Hypothalamus (tissue), 51 donors: Measurements from ENCODE around the gene PDZRN4.
"Not testable (repeated sequence)": the region's sequence is repeated elsewhere in the genome, so short reads cannot be mapped to it uniquely, and the experiment has no call there.

Experiments used
- DNase-seq, 51 donors: peaks; one replicate each; lab custom pipeline; 2025; lab: John Stamatoyannopoulos, UW

The PDZRN4 gene

GRCh38 chr12:41606468-41607445 is 418.6 kb downstream of the PDZRN4 start:
- no peak for DNase-seq

DNA sequence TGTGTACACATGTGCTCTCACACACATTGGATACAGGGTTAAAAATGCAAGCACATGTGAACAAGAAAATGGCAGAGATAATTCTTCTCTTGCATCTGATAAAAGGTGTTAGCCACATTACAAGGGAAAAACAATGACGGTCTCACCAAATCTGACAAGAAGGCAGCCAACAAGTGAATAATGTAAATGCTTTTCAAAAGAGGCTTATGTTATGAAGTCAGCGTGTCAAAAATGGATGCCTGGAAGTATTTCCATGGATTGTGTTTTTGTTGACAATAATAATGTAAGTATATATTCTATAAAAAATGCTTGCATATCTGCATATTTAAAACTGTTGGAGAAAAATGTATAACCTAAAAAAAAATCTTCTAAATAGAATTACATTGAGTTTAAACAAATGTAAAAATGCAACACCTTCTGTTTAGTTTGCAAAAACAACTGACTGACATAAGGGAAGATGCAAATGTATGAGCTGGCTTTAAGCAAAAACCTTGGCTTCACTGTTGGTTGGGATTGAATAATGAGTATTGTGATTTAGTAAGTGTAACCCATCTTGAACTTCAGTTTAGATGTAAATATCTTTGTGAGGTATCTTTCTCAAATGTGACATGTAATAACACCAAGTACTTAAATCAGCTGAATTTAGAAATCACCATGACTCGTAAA is 424.9 kb downstream of the PDZRN4 start:
- no peak for DNase-seq

- not testable (repeated sequence) for DNase-seq
Observed at GRCh38 chr12:41615174-41615573, 427.1 kb downstream of the PDZRN4 start.

- DNase-seq: no peak
Observed at GRCh38 chr12:41619705-41620104, 431.6 kb downstream of the PDZRN4 start.

- no peak for DNase-seq
Observed at GRCh38 chr12:41621291-41621690, 433.2 kb downstream of the PDZRN4 start.
